Loucy (cell line): Measurements from ENCODE around the gene EFS.
"Not testable (repeated sequence)": the region's sequence is repeated elsewhere in the genome, so short reads cannot be mapped to it uniquely, and the experiment has no call there.

Experiments
- H2AFZ ChIP-seq: fragments of 200-600 bp; sonication (generic); 2 replicates; pipeline ENCODE4 v1.6.0; 2016; ENCODE audit warnings: antibody characterized with exemption, mild to moderate bottlenecking, low read length, moderate library complexity
- H3F3A ChIP-seq: fragments of 200-600 bp; 2 replicates; pipeline ENCODE4 v1.6.0; 2016; ENCODE audit warnings: antibody characterized with exemption, low read depth, mild to moderate bottlenecking
- H3K27me3 ChIP-seq: fragments of 200-600 bp; sonication (generic); 2 replicates; pipeline ENCODE4 v1.6.1; 2014; ENCODE audit warnings: low read length, mild to moderate bottlenecking; ENCODE audit not compliant: insufficient read depth, poor library complexity, severe bottlenecking
- H3K36me3 ChIP-seq: fragments of 200-600 bp; sonication (generic); 2 replicates; pipeline ENCODE4 v1.6.1; 2016; ENCODE audit warnings: low read length; ENCODE audit not compliant: insufficient read depth
- H3K4me1 ChIP-seq: fragments of 200-600 bp; sonication (generic); 2 replicates; pipeline ENCODE4 v1.5.1; 2014; ENCODE audit warnings: low read length, mild to moderate bottlenecking; ENCODE audit not compliant: insufficient read depth, poor library complexity, severe bottlenecking
- H3K4me2 ChIP-seq: fragments of 200-600 bp; sonication (generic); 2 replicates; pipeline ENCODE4 v1.6.0; 2014; ENCODE audit warnings: antibody characterized with exemption, low read length, low read depth, mild to moderate bottlenecking; ENCODE audit not compliant: poor library complexity, severe bottlenecking
- H3K4me3 ChIP-seq: fragments of 200-600 bp; sonication (generic); 2 replicates; pipeline ENCODE4 v1.5.1; 2014; ENCODE audit warnings: low read length, mild to moderate bottlenecking, mixed read lengths; ENCODE audit not compliant: poor library complexity, severe bottlenecking
- H3K79me2 ChIP-seq: fragments of 200-600 bp; sonication (generic); 2 replicates; pipeline ENCODE4 v1.6.1; 2014; ENCODE audit warnings: low read length; ENCODE audit not compliant: insufficient read depth
- H3K9ac ChIP-seq: fragments of 200-600 bp; sonication (generic); 2 replicates; pipeline ENCODE4 v1.6.0; 2014; ENCODE audit warnings: mild to moderate bottlenecking, low read depth, low read length, moderate library complexity; ENCODE audit not compliant: poor library complexity, severe bottlenecking
- H3K9me2 ChIP-seq: fragments of 200-600 bp; sonication (generic); replicated peaks from 2 replicates; pipeline ENCODE4 v1.6.1; 2016; ENCODE audit warnings: low read depth, low read length, mixed read lengths
- H3K9me3 ChIP-seq: fragments of 200-600 bp; sonication (generic); 2 replicates; pipeline ENCODE4 v1.6.1; 2014; ENCODE audit warnings: mild to moderate bottlenecking, antibody characterized with exemption, low read length, low read depth; ENCODE audit not compliant: insufficient read depth
- H4K20me1 ChIP-seq: fragments of 200-600 bp; sonication (generic); 2 replicates; pipeline ENCODE4 v1.6.0; 2014; ENCODE audit warnings: antibody characterized with exemption, low read length, mild to moderate bottlenecking; ENCODE audit not compliant: insufficient read depth, poor library complexity, severe bottlenecking
- CTCF ChIP-seq: fragments of 200-600 bp; sonication (generic); conservative IDR thresholded peaks from 2 replicates; pipeline ENCODE4 v1.5.1; 2014; ENCODE audit warnings: mild to moderate bottlenecking, antibody characterized with exemption, low read length
- EZH2phosphoT487 ChIP-seq: fragments of 200-600 bp; IDR thresholded peaks from 2 replicates; pipeline ENCODE4 v1.6.1; 2018; ENCODE audit warnings: antibody characterized with exemption, mild to moderate bottlenecking, moderate library complexity, borderline replicate concordance

EFS gene

GRCh38 chr14:23388996-23389395, 24.0 kb upstream of the EFS start:
- Histone ChIP-seq H3K79me2 (no peaks in the 10 kb centered on the region), H3K4me3 (no peak overlapping the region), H3K9ac (no peak overlapping the region), H3F3A (no peaks in the 10 kb centered on the region), H4K20me1 (no peaks in the 10 kb centered on the region), H3K4me1 (no peaks in the 10 kb centered on the region), H3K9me3 (no peaks in the 10 kb centered on the region), H3K27me3 (no peaks in the 10 kb centered on the region), H2AFZ (no peak overlapping the region), H3K36me3 (no peaks in the 10 kb centered on the region), H3K4me2 (no peak overlapping the region), H3K9me2 (no peaks in the 10 kb centered on the region)
- no peak for TF ChIP-seq CTCF
- TF ChIP-seq EZH2phosphoT487 = no peak

- TF ChIP-seq EZH2phosphoT487 (no peak), CTCF (no peak)
- no peaks in the 10 kb centered on the region for H3K9me2 ChIP-seq
- H3K4me3 ChIP-seq = no peak overlapping the region
- no peaks in the 10 kb centered on the region for H4K20me1 ChIP-seq
- H3K4me2 ChIP-seq = no peak overlapping the region
- no peaks in the 10 kb centered on the region for H3K9me3 ChIP-seq
- no peaks in the 10 kb centered on the region for H3K4me1 ChIP-seq
- no peaks in the 10 kb centered on the region for H3K27me3 ChIP-seq
- no peak overlapping the region for H2AFZ ChIP-seq
- H3K9ac ChIP-seq = no peak overlapping the region
- H3F3A ChIP-seq = no peaks in the 10 kb centered on the region
- H3K36me3 ChIP-seq = no peaks in the 10 kb centered on the region
- no peaks in the 10 kb centered on the region for H3K79me2 ChIP-seq
These were observed 23.2 kb upstream of the EFS start for GRCh38 chr14:23387916-23388882.

GRCh38 chr14:23386999-23387398, 22.0 kb upstream of the EFS start:
- Histone ChIP-seq H3K27me3 (no peaks in the 10 kb centered on the region), H3K9me2 (no peaks in the 10 kb centered on the region), H3K9me3 (no peaks in the 10 kb centered on the region), H3K4me1 (no peaks in the 10 kb centered on the region), H2AFZ (no peak overlapping the region), H3K79me2 (no peaks in the 10 kb centered on the region), H3F3A (no peaks in the 10 kb centered on the region), H3K4me2 (no peak overlapping the region), H4K20me1 (no peaks in the 10 kb centered on the region), H3K4me3 (no peak overlapping the region), H3K9ac (no peak overlapping the region), H3K36me3 (no peaks in the 10 kb centered on the region)
- TF ChIP-seq CTCF = no peak
- TF ChIP-seq EZH2phosphoT487 = no peak

GRCh38 chr14:23386266-23386657, 21.3 kb upstream of the EFS start:
- not testable (repeated sequence) for H3K9ac ChIP-seq, H3K4me1 ChIP-seq, H3K79me2 ChIP-seq, H3K4me3 ChIP-seq, H3K4me2 ChIP-seq, H4K20me1 ChIP-seq, H3K27me3 ChIP-seq, H3K9me2 ChIP-seq, H3F3A ChIP-seq, H3K36me3 ChIP-seq, H3K9me3 ChIP-seq, H2AFZ ChIP-seq
